ENCODE results near the gene BCAR1. TPM values are rescaled to one million over a fixed set of nuclear protein-coding genes. Genes with fewer than 3 reads are reported as not detected.

Gene BCAR1
- total and polyA plus RNA-seq, 2 experiments from 2014 or later = 37.9 to 140 TPM

DNA sequence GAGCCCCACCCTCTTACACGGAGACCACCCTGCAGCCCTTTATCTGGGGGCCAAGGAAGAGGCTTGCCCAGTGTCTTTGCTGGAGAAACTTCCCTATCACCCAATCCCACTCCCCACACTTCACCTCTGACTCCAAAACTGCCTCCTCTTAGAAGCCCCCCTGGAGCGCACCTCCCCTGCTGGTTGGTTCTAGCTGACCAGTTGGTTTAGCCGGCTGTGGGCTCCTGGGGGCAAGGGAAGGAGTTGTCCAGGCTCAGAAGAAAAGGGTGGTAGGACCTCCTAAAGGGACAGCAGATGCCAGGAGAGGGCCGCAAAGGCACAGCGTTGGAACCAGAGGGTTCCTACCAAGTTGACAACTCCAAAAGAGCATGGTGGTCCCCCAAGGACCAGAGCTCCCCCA, 2.0 kb downstream of the BCAR1 start:
- no peak for ATAC-seq
- Histone ChIP-seq H3K4me2 (peak overlapping the region; percentile 98), H3K36me3 (ENCODE audit: insufficient read depth) (no peaks in the 10 kb centered on the region), H3F3A (replicated peaks; ENCODE audit: low read depth) (peaks cover 24% of the 10 kb centered on the region), H3K27ac (ENCODE audit: low read depth) (peak overlapping the region; percentile 93; the same call in 1 of the 2 replicates), H3K9me2 (ENCODE audit: insufficient read depth) (no peaks in the 10 kb centered on the region), H3K4me1 (ENCODE audit: insufficient read depth) (peaks cover 69% of the 10 kb centered on the region), H3K27me3 (ENCODE audit: insufficient read depth) (no peaks in the 10 kb centered on the region), H3K4me3 (peak overlapping the region; percentile 90), H2AFZ (no peak overlapping the region), H3K79me2 (replicated peaks; ENCODE audit: insufficient read depth) (peaks cover 80% of the 10 kb centered on the region), H4K20me1 (replicated peaks; ENCODE audit: insufficient read depth) (peaks cover 48% of the 10 kb centered on the region)
- H3K4me3 Mint-ChIP-seq = peak overlapping the region; percentile 86
- H3K27ac Mint-ChIP-seq = no peak overlapping the region
- peaks cover 76% of the 10 kb centered on the region for H3K4me1 Mint-ChIP-seq
- TF ChIP-seq EZH2 (IDR thresholded peaks at IDR 0.05; ENCODE audit: low read depth, unreplicated experiment) (no peak), EZH2phosphoT487 (IDR thresholded peaks at IDR 0.05; ENCODE audit: unreplicated experiment) (no peak)
- H3K27me3 Mint-ChIP-seq (ENCODE audit: insufficient read depth, low read depth, poor library complexity) = peaks cover 49% of the 10 kb centered on the region
- no peak for DNase-seq (ENCODE audit: low spot score)
- H3K36me3 Mint-ChIP-seq (ENCODE audit: low read depth) = no peaks in the 10 kb centered on the region; the same call in 1 of the 3 replicates
- no peaks in the 10 kb centered on the region for H3K9me3 Mint-ChIP-seq

DNA sequence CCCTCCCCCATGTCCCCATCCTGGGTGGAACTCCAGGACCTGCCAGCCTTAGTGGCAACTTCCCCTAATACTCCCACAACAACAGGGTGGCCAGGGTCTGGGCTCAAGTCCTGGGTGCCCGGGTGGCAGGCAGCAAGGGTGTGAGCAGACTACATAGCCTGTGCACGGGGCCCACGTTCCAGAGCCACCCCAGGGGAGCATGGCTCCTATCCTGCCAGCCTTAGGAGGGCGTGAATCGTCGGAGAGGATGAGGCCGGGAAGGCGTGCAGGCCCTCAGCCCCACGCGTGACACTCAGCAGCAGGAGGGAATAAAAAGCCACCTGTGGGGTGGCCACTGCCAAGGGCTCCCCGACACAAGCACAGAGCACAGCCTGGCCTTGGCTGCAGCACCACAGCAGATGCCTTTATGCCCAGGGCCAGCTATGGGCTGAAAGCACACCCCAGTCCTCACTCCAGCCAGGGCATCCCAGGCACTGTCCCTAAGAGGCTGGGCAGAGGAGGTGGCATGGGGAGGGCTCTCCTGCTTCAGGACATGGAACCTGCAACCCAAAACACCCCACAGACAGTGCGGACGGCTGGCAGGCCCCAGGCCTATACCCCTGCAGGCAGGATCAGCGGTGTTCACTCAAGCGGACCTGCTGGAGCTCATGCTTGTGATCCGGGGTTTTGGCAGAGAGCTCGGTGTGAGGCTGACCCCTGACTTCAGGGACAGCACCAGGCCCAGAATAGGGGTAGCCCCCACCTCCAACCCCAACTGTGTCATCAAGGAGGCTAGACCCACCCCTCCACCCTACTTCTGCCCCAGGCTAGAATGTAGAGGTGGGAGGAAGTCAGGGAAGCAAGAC, 2.7 kb downstream of the BCAR1 start:
- TF ChIP-seq STAT1 (IDR thresholded peaks at IDR 0.05; ENCODE audit: unreplicated experiment) (no peak), NANOG (IDR thresholded peaks at IDR 0.05; ENCODE audit: borderline replicate concordance) (no peak), JUNB (IDR thresholded peaks at IDR 0.05; ENCODE audit: unreplicated experiment) (no peak), POLR2AphosphoS5 (IDR thresholded peaks at IDR 0.05; ENCODE audit: low read depth) (no peak), ZNF114 (CRISPR knock-in tag; IDR thresholded peaks at IDR 0.05) (no peak), ZNF331 (CRISPR knock-in tag; IDR thresholded peaks at IDR 0.05; ENCODE audit: low read depth) (no peak)
- TF ChIP-seq, protein P1, sequence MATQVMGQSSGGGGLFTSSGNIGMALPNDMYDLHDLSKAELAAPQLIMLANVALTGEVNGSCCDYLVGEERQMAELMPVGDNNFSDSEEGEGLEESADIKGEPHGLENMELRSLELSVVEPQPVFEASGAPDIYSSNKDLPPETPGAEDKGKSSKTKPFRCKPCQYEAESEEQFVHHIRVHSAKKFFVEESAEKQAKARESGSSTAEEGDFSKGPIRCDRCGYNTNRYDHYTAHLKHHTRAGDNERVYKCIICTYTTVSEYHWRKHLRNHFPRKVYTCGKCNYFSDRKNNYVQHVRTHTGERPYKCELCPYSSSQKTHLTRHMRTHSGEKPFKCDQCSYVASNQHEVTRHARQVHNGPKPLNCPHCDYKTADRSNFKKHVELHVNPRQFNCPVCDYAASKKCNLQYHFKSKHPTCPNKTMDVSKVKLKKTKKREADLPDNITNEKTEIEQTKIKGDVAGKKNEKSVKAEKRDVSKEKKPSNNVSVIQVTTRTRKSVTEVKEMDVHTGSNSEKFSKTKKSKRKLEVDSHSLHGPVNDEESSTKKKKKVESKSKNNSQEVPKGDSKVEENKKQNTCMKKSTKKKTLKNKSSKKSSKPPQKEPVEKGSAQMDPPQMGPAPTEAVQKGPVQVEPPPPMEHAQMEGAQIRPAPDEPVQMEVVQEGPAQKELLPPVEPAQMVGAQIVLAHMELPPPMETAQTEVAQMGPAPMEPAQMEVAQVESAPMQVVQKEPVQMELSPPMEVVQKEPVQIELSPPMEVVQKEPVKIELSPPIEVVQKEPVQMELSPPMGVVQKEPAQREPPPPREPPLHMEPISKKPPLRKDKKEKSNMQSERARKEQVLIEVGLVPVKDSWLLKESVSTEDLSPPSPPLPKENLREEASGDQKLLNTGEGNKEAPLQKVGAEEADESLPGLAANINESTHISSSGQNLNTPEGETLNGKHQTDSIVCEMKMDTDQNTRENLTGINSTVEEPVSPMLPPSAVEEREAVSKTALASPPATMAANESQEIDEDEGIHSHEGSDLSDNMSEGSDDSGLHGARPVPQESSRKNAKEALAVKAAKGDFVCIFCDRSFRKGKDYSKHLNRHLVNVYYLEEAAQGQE (IDR thresholded peaks at IDR 0.05; ENCODE audit: unreplicated experiment) = no peak
- H4K20me1 ChIP-seq (replicated peaks; ENCODE audit: insufficient read depth) = peaks cover 50% of the 10 kb centered on the region
- peak overlapping the region; percentile 93 for H3K27ac ChIP-seq (ENCODE audit: low read depth)
- peaks cover 75% of the 10 kb centered on the region for H3K4me1 Mint-ChIP-seq
- peaks cover 43% of the 10 kb centered on the region for H3K27me3 Mint-ChIP-seq (ENCODE audit: insufficient read depth, low read depth, poor library complexity)
- no peaks in the 10 kb centered on the region for H3K27me3 ChIP-seq (ENCODE audit: insufficient read depth)
- H3K4me3 ChIP-seq = peak overlapping the region; percentile 90; the same call in 1 of the 2 replicates
- ATAC-seq (no peak), DNase-seq (ENCODE audit: low spot score) (no peak)
- peaks cover 18% of the 10 kb centered on the region for H3F3A ChIP-seq (replicated peaks; ENCODE audit: low read depth)
- peaks cover 85% of the 10 kb centered on the region for H3K79me2 ChIP-seq (replicated peaks; ENCODE audit: insufficient read depth)
- peak overlapping the region; percentile 98 for H3K4me2 ChIP-seq
- H3K4me1 ChIP-seq (ENCODE audit: insufficient read depth) = peaks cover 64% of the 10 kb centered on the region
- H2AFZ ChIP-seq = no peak overlapping the region
- H3K36me3 ChIP-seq (ENCODE audit: insufficient read depth) = no peaks in the 10 kb centered on the region
- H3K9me3 Mint-ChIP-seq = no peaks in the 10 kb centered on the region
- no peaks in the 10 kb centered on the region; the same call in 1 of the 3 replicates for H3K36me3 Mint-ChIP-seq (ENCODE audit: low read depth)
- H3K9me2 ChIP-seq (ENCODE audit: insufficient read depth) = no peaks in the 10 kb centered on the region
- H3K4me3 Mint-ChIP-seq = peak overlapping the region; percentile 86; the same call in 2 of the 3 replicates
- H3K27ac Mint-ChIP-seq = peak overlapping the region; percentile 86
